ENCODE results near the gene QRFP.

The QRFP gene

GRCh38 chr9:130904070-130905044 lies 7.7 kb upstream of the QRFP start:
- no peak for DNase-seq

- no peak for DNase-seq
These were observed 6.8 kb upstream of the QRFP start for GRCh38 chr9:130903194-130904069.

GRCh38 chr9:130902204-130903185 lies 5.9 kb upstream of the QRFP start:
- DNase-seq: no peak

- DNase-seq: no peak
These were observed 5.0 kb upstream of the QRFP start for GRCh38 chr9:130901498-130902203.

GRCh38 chr9:130900701-130901497 lies 4.3 kb upstream of the QRFP start:
- DNase-seq: no peak

GRCh38 chr9:130899051-130899748 lies 2.6 kb upstream of the QRFP start:
- no peak for DNase-seq

GRCh38 chr9:130898552-130898852 lies 1.9 kb upstream of the QRFP start:
- DNase-seq: no peak

GRCh38 chr9:130897848-130898551 lies 1.4 kb upstream of the QRFP start:
- no peak for DNase-seq

- DNase-seq: no peak
These were observed 616 bp upstream of the QRFP start for GRCh38 chr9:130897105-130897751.

- DNase-seq: no peak
These were observed 955 bp downstream of the QRFP start for GRCh38 chr9:130895481-130896232.

GRCh38 chr9:130895038-130895437 lies 1.6 kb downstream of the QRFP start:
- no peak for DNase-seq

GRCh38 chr9:130894546-130894945 lies 2.1 kb downstream of the QRFP start:
- no peak for DNase-seq

- no peak for DNase-seq
These were observed 3.1 kb downstream of the QRFP start for GRCh38 chr9:130893341-130894101.

GRCh38 chr9:130892477-130893304 lies 3.9 kb downstream of the QRFP start:
- no peak for DNase-seq

- DNase-seq: no peak
These were observed 4.7 kb downstream of the QRFP start for GRCh38 chr9:130891688-130892476.
